CD4-positive, alpha-beta T cell treated with Interleukin-1 beta for 1 hour (primary cell): ENCODE data around the gene USP34.
"Not testable (repeated sequence)": the region's sequence is repeated elsewhere in the genome, so short reads cannot be mapped to it uniquely, and the experiment has no call there.

Source experiments
- DNase-seq, 2 donors: peaks; one replicate each; pipeline ENCODE4 v3.0.0-alpha.2; 2020 to 2022

The USP34 gene

DNA sequence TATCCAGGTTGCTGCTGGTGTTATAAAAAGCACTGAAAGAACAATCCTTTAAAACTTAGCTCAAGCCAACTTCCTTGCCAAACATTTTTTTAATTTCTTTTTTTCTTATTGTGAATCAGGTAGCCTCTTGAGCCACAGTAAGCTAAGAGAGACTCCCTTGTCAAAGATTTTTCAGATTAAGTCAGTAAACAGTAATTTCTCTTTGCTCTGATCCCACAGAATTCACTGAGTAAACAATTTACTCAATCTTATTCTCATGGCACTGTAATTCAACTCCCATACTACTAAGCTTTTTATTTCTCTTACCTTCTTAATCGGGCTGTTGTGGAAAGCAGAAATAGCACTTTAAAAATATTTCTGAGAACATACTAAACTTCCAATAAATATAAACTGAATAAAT lies 226.2 kb downstream of the USP34 start:
- DNase-seq = no peak

DNA sequence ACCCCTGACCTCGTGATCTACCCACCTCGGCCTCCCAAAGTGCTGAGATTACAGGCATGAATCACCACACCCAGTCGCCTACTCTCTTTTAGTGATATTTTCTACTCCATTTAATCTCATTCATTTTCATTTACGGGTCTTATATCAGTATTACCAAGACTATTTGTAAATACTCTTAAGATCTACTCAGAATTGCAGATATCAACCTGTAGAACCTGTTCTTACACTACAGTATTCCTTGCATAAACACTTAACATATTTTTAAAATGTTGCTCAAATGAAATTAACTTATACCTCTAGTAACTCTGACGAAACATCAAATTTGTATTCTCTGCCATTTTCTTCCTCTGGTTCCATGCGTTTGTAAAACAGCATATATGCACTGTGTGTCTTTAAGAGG lies 229.6 kb downstream of the USP34 start:
- DNase-seq = no peak

- DNase-seq = no peak
These were observed 232.5 kb downstream of the USP34 start for GRCh38 chr2:61238219-61239012.

GRCh38 chr2:61235716-61236115 lies 235.2 kb downstream of the USP34 start:
- DNase-seq = no peak

GRCh38 chr2:61233581-61233980 lies 237.3 kb downstream of the USP34 start:
- no peak for DNase-seq

DNA sequence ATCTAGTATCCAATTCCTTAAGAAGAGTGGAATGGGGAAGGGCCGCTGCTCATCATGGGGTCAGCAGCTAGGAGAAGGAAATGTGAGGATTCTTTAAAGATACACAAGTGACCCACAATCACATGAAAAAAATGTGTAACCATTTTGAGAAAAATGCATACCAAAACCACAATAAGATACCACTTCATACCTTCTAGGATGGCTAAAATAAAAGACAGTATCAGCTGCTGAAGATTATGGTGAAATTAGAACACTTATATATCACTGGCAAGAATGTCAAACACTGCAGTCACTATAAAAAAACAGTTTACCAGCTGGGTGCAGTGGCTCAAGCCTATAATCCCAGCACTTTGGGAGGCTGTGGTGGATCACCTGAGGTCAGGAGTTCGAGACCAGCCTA lies 241.0 kb downstream of the USP34 start:
- DNase-seq = no peak

DNA sequence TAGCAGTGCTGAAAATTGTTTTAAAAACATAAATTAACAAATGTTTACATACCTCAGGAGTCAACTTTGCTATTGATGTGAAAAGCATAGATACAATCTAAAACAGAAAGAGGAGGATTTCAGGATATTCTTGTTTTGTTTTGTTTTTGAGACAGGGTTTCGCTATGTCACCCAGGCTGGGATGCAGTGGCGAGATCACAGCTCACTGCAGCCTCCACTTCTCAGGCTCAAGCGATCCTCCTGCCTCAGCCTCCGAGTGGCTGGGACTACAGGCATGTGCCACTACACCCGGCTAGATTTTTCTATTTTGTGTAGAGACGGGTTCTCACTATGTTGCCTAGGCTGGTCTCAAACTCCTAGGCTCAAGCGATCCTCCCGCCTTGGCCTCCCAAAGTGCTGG lies 248.3 kb downstream of the USP34 start:
- no peak for DNase-seq

GRCh38 chr2:61221819-61222218 lies 249.1 kb downstream of the USP34 start:
- DNase-seq = no peak

- no peak for DNase-seq
These were observed 250.1 kb downstream of the USP34 start for GRCh38 chr2:61220768-61221167.

GRCh38 chr2:61218817-61219170 lies 252.1 kb downstream of the USP34 start:
- DNase-seq = no peak

GRCh38 chr2:61218076-61218816 lies 252.6 kb downstream of the USP34 start:
- no peak for DNase-seq

DNA sequence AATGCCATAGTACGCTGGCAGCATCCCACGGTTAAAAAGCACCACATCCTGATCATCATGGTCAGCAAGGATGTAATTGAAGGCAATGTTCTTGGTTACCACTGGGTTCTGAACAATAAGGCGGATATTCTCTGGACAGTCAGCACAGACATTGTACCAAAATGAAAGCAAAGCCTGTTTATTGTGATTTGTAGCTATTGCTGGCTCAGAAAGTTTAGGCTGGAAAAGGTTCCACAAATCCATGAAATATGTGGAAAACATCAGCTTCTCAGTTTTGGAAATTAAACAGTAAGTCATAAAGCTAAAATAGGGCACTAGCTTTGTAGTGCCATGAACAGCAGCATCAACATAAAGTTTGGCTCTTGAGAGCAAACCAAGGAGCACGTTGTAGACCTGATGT lies 256.7 kb downstream of the USP34 start:
- DNase-seq = no peak

- DNase-seq = no peak
These were observed 260.4 kb downstream of the USP34 start for GRCh38 chr2:61210332-61210981.

DNA sequence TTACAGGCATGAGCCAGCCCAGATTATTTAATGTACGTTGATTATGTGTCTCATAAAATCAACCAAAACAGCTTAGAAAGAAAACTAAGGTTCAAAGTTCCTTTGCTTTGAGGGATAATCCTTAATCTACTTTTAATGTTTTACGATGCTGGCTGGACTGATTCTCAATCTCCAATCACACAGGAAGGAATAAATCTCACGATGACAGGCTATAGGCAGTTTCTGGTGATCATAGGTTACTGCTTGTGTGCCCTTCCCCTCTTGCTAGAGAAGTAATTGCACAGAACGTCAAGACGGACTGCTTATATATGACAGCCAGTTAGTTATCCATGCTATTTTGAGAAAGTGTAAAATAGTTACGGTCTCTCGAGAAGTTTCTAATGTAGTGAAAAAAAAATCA lies 265.8 kb downstream of the USP34 start:
- DNase-seq = no peak

GRCh38 chr2:61196671-61197070 lies 274.2 kb downstream of the USP34 start:
- no peak for DNase-seq

- DNase-seq = not testable (repeated sequence)
These were observed 276.2 kb downstream of the USP34 start for GRCh38 chr2:61194646-61195045.

DNA sequence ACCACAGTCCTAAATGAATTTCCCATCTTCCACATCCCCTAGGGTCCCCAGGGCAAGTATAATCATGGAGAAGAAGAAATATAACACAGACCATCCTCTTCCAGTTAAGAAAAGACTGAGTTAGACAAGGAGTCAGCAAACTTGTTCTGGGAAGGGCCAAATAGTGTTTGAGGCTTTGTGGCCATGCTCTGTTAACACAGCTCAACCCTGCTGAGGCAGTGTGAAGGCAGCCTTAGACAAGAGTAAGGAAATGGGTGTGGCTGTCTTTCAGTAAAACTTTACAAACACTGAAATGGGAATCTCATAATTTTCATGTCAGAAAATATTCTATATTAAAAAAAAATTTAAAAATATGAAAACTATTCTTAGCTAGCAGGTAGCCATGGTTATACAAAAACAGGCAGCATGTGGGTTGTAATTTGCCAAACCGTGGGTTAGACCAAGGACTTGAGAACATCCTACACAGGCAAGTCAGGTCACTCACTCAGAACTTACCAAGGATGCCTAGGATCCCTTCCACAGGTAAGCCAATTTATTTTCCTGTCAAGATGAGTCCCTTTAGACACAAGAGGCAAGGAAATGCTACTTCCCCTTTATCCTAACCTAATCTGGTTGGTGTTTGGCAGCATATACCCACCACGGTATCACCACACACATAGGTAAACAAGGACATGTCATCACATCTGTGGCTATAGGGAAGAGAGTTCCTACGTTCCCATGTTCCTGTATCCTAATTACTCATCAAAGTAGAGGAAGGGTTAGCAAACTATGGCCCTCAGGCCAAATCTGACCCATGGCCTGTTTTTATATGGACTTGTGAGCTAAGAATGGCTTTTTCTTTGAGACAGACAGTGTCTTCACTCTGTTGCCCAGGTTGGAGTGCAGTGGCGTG lies 277.0 kb downstream of the USP34 start:
- DNase-seq = no peak

GRCh38 chr2:61187085-61187484 lies 283.8 kb downstream of the USP34 start:
- DNase-seq = no peak

GRCh38 chr2:61185231-61185728 lies 285.6 kb downstream of the USP34 start:
- no peak for DNase-seq

- no peak for DNase-seq
These were observed 286.6 kb downstream of the USP34 start for GRCh38 chr2:61184263-61184662.

GRCh38 chr2:61183795-61184194 lies 287.1 kb downstream of the USP34 start:
- DNase-seq = no peak

DNA sequence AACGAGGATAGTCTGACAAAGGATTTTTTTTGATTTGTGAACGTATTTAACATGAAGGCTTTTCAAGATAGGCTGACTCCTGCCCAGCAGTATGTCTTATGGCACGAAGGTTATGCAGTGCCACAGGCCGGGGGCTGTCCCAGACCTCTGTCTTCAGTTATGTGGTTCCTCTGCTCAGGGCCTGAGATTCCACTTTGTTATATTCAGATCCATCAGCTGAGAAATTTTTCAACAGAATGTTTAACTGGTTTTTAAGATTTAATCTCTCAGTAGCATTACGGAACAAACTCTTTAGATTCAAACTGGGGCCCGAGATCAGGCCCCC lies 288.9 kb downstream of the USP34 start:
- no peak for DNase-seq
